Measurements from ENCODE around the gene FABP3.
A peak's percentile ranks its signal among the peaks of the same experiment; 100 is the strongest.

Gene FABP3

DNA sequence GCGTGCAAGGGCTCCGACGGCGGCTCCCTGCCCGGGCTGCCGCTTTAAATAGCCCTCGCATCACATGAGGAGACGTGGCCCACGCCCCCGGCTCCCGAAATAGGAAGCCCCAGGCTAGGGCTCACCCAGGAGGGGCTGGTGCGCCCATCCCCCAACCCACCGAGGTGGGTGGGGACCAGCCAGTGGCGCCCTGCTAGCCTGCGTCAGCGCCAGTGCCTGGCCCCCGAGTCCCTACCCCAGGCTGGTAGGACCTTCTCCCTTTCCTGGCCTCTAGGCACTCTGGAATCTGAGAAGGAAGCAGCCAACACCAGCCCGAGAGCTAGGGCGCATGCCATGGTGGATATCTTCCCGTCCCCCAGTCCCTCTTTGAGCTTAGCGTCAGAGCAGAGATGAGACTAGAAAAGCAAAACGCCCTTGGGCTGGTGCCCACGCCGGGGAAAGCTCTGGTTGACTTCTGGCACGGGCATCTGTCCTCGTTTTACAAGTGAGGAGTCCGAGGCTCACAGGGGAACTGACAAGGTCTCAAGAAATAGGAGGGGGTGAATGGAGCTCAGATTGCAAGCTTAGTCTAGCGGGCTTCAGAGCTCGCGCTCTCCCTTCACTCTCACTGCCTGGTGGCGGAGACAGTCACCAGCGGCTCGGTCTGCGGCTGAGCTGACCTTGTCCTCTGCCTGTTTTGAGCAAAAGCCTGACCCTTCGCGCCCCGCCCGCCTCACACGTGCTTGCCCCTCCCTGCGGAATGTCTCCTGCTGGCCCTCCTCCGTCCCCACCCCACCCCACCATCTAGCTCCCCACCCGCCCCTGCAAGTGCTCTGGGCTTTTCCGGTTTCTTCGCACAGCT is at the start of gene FABP3:
FABP3 (minus strand) TSS at position 21 of the 841 bp plus-strand sequence. CDS start 62 bp downstream, outside the sequence.
- FAIRE-seq (peak; percentile 21), DNase-seq (ENCODE audit: extremely low spot score, insufficient read length, low read depth) (no peak)

DNA sequence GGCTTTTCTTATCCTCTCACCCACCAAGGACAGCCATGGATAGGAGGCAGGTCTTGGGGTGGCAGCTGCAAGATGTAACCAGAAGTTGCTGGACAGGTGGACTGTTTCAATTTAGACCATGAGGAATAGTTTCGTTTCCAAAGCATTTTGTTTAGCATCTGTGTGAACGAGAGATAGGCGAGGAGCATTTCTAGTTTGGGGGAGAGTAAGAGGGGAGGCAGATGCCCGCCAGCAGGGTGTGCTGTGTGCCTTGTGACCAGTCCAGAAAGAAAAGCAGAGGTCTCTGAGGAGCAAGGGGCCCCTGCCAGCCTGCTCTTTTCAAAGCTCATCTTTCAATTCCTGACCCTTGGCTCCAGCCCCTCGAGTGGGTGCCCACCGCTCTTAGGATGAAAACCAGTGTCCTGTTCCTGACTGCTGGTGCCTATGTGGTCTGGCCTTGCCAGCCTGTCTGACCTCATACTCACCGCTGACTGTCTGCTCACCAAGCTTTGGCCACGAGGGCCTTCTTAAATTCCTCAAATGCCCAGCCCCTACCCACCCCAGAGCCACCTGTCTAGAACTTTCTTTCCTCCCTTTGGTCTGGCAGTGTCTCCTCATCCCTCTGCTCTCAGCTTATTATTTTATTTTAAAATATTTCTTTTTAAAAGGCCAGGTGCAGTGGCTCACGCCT is 48.6 kb upstream of the FABP3 start:
- FAIRE-seq (peak; percentile 89), DNase-seq (ENCODE audit: extremely low spot score, insufficient read length, low read depth) (no peak)

DNA sequence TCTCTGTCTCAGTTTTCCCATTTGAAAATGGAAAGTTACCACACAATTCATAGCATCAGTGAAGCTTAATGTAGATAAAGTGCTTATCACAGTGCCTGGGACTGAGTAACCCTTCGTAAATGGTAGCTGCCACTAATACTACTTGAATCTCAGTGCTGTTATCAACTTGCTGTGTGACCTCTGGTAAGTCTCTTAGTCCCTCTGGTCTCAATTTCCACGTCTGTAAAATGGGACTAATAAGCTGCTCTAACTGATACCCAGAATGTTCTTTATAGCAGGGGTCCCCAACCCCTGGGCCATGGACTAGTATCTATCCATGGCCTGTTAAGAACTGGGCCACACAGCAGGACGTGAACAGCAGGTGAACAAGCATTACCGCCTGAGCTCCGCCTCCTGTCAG is 47.8 kb upstream of the FABP3 start:
- DNase-seq (ENCODE audit: extremely low spot score, insufficient read length, low read depth) (no peak), FAIRE-seq (no peak)

DNA sequence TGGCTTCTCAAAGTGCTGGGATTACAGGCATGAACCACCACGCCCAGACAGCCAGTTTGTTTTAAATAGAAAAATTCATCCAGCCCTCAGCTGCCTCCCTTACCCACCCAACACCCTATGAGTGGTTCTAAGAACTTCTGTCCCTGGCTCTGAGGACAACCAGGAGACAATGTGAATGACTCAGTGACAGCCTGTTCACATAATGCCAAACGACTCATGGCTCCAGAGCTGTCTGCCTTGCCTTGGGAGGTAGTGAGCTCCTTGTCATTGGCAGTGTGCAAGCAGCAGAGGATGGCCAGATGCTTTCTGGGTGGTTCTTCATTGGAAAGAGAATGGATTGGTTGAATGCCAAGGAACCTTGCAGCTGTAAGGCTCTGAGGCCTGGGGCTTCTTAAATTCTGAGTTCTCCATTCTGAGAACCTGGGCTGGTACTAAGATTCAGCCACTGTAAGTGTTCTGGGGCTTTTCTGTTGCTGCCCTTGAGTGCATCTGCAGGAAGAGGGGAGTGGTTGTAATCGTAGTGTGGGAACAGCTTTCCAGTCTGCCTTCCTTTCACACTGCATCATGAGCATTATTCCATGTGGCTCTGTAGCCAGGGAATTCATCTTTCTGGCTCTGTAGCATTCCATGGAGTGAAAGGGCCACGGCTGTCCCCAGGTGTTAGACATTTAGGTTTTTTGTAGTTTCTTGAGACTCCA is 45.9 kb upstream of the FABP3 start:
- FAIRE-seq (no peak), DNase-seq (ENCODE audit: extremely low spot score, insufficient read length, low read depth) (no peak)

DNA sequence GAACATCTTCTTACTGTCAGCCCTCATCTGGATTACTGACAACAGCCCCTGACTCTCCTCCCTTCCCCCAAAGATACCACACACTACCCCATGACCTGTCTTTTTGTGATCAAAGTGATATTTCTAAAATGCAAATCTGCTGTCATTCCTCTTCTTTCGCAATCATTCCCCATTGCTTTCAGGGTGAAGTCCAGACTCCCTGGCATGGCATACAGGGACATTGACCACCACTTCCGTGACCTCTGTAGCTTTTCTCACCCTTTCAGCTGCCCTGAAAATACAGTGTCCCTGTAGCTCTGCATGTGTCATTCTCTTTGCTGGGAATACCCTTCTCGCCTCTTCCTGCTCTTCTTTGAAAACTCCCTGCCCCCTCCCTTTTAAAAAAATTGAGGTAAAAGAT is 44.3 kb upstream of the FABP3 start:
- no peak for DNase-seq (ENCODE audit: extremely low spot score, insufficient read length, low read depth)
- FAIRE-seq, result no peak

DNA sequence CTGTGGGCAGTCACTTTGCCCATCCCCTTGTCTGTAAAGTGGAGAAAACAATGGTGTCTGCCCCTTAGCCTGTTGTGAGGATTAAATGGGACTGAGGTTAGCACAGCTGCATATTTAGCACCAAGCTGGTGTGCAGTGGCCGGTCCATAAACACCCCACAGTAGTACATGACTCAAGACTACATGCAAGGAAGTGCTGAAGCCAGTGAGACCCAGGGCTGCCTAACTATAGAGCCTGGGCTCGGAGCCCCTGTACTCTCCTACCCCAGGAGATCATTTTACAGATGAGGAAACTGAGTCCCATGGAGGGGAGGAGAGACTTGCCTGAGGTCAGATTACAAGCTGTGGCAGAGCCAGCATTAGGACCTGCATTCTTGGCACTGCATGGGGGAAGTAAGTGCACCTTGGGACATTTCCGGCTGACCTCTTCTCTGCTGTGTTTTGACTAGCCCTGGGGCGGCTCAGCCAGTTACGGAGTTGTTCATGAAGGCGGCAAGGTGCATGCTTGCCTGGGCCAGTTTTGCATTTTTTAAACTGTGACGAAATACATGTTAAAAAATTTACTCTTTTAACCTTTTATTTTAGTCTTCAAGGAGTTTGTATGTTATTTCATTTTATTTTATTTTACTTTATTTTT is 43.3 kb upstream of the FABP3 start:
- no peak for DNase-seq (ENCODE audit: extremely low spot score, insufficient read length, low read depth)
- no peak for FAIRE-seq

DNA sequence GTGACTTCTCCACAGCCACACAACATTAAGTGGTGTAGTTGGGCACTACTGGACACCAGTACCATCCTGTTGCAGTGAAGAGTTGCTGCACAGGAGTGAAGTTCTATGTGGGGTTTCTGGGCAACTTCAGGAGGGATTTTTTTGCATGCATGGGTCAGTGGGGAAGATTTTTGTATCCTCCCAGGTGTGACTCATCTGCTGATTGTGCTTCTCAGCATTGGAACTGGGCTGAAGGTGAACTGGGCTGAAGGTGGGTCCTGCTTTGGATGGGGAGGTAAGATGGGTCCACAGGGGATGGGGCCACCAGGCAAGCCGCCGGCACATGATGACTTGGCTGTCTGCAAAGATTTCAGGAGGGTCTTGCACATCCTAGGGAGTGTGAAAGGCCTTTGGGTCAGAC is 42.8 kb upstream of the FABP3 start:
- DNase-seq (ENCODE audit: extremely low spot score, insufficient read length, low read depth) (no peak), FAIRE-seq (no peak)

DNA sequence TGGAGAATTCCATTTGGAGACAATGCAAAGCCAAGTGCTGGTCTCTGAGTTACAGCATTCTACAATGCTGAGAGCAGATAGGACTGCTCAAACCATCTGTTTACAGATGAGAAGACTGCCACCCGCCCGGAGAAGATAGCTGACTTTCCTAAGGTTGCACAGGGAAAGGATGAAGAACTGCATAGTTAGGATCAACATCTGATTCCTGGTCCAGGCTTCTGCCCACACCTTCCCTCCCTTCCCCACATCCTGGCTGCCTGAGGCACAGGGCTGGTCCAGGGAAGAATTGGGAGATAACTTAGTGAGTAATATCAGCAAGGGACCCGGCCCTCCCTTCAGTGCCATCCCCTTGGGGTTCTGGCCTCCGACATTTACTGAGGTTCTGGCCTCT is 42.1 kb upstream of the FABP3 start:
- FAIRE-seq, result no peak
- no peak for DNase-seq (ENCODE audit: extremely low spot score, insufficient read length, low read depth)

DNA sequence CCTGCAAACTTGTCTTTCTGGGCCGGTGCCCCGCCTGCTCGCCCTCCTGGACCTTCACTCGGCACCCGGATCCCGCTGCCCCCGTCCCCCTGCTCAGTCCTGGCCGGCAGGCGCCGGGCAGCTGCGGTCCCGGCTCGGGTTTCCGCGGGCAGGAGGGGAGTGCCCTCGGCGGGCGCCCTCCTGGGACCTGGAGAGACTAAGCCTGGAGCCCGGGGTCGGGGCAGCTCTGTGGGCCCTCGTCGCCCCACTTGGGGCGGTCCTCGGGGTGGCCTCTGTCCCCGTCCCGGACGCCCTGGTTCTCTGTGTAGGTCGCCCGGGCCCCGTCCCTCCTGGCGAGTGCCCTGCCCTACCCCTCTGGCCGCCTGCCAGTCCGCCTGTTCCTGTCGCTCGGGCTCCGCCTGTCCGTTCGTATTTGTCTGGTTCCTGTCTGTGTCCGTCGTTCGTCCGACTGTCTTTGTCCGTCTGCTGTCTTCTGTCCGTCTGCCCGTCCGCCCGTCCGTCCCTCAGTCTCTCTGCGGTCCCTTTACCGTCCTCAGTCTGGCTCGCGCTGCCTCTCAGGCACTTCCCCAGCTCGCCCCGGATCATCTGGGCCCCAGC is 40.6 kb upstream of the FABP3 start:
- DNase-seq (ENCODE audit: extremely low spot score, insufficient read length, low read depth), result no peak
- FAIRE-seq, result no peak

DNA sequence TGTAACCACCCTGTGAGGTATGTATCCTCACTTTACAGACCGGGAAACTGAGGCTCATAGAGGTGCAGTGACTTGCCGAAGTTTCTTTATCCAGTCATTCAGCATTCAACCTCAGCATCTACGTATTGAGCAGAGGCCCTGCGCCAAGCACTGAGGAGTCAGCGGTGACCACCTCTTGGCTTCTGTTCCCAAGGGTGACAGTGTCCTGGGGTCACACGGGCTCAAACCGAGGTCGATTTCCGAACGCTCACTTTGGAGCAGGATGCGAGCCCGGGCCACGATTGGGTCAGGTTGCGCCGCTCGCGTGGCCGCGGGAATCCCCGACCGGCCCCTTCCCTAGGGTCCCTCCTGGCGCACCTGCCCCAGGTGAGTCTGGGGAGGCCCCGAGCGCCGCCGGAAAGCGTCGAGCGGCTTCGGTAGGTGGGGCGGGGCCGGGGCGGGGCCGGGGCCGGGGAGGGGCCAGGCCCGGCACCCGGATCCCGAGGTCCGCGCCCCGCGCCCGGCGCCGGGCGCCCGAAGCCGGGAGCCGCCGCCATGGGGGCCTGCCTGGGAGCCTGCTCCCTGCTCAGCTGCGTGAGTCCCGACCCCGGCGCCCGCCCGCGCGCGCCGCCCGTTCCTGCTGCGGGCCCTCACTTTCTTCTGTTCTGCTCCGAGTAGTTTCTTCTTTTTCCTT is 40.0 kb upstream of the FABP3 start, which contains the start of gene SERINC2:
SERINC2 (plus strand) TSS at position 482 of the 673 bp plus-strand sequence; CDS start at position 535, 53 bp downstream.
- DNase-seq (ENCODE audit: extremely low spot score, insufficient read length, low read depth), result peak; percentile 54
- FAIRE-seq, result no peak

DNA sequence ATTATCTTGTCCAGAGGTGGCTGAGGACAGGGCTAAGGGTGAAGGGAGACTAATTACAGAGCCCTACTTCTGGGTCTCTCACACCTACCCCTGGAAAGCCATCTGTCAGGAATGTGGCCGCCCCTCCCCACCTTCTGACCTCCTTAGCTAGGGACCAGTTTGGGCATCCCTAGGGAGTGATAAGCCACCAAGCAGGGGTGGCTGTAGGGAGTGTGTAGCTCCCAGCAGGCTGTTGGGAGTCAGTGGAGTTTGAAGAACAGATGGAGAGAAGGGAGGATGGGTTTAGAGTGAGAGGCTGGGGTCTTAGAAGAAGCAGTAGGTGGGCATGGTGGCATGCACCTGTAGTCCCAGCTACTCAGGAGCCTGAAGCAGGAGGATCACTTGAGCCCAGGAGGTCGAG is 39.3 kb upstream of the FABP3 start:
- FAIRE-seq (no peak), DNase-seq (ENCODE audit: extremely low spot score, insufficient read length, low read depth) (no peak)

DNA sequence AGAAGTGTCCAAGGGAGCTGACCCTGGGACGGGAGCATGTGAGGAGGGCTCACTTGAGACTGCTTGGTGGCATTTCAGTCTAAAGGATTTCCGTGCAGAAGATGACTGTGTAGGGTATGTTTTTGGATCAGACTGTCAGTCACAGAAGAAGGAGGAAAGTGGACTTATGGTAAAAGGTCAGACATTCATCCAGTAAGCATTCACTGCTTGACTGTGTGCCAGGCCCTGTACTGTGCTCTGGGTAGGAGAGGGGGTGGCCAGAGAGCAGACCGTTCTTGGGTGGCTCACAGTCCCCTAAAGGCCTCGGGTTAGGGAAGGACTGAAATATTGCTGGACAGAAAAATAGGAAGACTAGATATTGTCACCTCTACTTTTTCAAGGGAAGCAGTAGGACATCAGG is 38.0 kb upstream of the FABP3 start:
- no peak for DNase-seq (ENCODE audit: extremely low spot score, insufficient read length, low read depth)
- no peak for FAIRE-seq

DNA sequence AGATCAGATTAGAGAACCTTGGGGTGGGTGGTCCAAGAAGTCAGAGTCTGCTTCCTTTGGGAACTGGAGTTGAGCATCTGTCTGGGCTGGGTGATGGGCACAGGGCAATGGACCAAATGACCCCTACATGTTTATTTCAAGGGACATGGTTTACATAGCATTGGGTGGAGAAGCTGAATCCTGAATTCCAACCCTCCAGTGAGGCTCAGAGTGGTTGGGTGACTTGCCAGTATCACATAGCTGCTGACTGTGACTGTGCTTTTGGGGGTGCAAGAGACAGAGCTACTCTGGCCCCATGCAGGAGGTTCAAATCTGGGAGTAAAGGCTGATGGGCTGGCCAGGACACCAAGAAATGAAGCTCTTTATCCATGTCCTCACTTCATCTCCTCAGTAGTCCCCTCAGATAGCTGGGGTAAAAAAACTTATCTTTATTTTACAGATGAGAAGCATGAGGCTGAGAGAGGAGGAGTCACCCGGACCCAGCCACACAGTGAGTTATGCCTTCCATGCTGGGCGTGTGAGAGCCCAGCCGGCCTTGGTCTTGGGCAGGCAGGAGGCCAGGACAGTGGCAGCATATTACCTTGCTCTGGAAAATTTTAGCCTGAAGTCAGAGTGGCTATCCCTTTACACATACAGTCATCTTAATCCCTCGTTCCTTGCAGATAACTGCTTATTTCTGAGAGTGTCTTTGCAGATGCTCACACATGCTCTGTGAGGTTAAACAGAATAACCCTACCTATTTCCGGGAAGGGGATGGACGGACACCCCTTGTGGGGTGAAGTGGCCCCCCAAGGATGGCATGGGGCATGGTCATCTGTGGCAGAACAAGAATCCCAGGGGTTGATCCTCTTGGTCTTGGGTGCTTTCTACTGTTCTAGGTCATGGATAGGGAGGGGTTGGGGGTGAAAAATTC is 37.3 kb upstream of the FABP3 start:
- FAIRE-seq (no peak), DNase-seq (ENCODE audit: extremely low spot score, insufficient read length, low read depth) (no peak)

DNA sequence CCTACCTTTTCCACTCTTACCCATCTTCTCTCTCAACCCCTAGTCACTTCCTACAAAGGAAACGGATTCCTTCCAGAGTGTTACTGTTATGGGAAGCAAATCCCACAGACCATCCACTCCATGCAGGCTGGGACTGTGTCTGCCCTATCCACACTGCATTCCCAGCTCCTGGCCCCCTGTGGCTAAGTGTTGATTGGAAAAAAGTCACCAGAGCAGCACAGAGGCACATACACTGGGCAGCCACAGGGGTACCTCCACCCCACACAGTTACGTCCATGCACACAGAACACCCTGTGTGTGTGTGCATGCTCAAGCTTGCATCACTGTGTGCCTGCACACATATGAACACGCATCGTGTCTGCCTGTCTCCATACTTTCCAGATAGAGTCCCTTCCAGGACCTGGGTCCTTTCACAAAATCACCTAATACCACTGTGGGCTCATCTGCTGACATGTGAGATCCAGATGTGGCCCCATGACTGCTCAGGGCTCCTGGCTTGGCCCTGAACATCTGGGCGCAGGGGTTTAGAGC is 36.0 kb upstream of the FABP3 start:
- no peak for DNase-seq (ENCODE audit: extremely low spot score, insufficient read length, low read depth)
- FAIRE-seq, result no peak

DNA sequence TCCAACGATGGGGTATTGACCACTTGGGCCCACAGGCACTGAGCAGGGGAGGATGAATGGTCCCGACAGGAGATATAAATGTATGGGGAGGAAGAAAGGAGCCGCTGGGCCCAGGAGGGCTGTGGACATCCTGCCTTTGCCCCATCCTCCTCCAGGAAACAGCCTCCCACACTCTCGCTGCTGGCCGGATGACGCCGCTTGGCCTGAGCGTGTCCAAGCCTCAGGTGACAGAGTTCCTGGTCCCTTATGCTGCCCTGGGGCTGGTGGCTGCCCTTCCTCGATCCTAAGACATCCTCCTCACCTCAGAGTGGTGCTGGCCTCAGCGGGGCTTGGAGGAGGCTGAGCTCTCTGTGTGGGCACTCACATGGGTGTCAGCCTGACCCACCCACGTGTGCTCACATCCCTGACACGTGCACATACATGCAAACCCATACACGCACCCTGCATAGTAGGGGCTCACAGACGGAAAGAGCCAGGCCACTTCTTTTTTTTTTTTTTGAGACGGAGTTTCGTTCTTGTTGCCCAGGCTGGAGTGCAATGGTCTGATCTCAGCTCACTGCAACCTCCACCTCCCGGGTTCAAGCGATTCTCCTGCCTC is 34.3 kb upstream of the FABP3 start:
- FAIRE-seq, result no peak
- no peak for DNase-seq (ENCODE audit: extremely low spot score, insufficient read length, low read depth)

DNA sequence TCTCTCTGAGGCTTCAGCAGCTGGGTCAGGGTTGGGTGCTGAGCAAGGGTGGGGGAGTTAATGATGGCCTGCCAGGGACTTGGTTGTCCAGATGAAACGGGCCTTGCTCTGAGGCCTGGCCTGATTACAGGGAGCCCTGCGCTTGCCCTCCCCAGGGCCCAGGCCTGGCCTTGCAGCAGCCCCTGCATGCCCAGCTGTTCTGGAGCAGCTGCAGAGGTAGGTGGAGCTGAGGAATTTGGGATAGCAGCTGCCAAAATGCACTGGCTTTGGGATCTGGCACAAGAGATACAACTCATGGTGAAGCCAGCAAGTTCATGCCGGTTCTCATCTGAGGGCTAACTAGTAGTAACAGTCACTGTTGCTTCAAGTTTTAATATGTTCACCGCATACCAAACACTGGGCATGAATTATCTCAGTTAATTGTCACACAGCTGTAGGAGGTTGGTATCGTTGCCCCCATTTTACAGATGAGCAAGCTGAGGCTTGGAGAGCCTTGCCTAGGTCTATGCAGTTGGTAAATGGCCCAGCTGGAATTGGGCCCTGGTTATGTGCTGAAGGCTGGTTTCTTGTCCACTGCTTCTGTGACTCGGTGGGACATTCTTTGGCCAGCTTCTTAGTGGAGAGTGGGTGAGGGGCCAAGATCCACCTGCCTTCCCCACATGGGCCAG is 32.8 kb upstream of the FABP3 start:
- DNase-seq (ENCODE audit: extremely low spot score, insufficient read length, low read depth), result no peak
- FAIRE-seq, result no peak

DNA sequence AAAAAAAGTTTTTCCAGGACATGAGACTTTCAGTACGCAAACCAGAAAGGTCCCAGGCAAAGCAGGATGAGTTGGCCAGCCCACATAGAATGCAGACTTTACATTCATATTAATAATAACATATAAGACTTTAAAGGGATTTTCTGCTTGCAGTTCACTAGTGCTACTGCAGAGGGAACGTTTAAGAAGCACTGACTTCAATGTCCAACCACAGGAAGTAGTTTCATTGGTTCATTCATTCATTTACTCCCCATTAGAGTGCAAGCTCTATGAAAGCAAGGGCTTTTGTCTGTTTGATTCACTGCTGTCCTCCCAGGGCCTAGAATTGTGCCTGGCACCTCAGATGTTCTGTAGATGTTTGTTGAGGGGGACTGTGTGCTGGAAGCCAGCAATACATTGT is 28.4 kb upstream of the FABP3 start:
- no peak for DNase-seq (ENCODE audit: extremely low spot score, insufficient read length, low read depth)
- FAIRE-seq, result no peak

Data from GM18507 (cell line).